Prostate gland (tissue), 2 donors: ENCODE data around the gene GARS1.

Source experiments
- CTCF ChIP-seq, 4 experiments: fragments of 200-600 bp in 2 of 4; fragments of 450-650 bp in 2 of 4; sonication (generic) in 2 of 4; IDR thresholded peaks; 1 replicate in 3 of 4; 2 replicates in 1 of 4; pipeline ENCODE4 v1.5.1; 2016 to 2019; ENCODE audit warnings: antibody characterized with exemption in 4 of 4, mild to moderate bottlenecking in 2 of 4, moderate library complexity in 2 of 4
- POLR2A ChIP-seq: fragments of 450-650 bp; IDR thresholded peaks from one replicate; pipeline ENCODE4 v1.6.1; 2016; ENCODE audit warnings: antibody characterized with exemption, mild to moderate bottlenecking
- POLR2AphosphoS5 ChIP-seq: sonication (generic); formaldehyde crosslinking; IDR thresholded peaks from one replicate; pipeline ENCODE4 v1.6.1; 2017; ENCODE audit warnings: antibody characterized with exemption

- TF ChIP-seq CTCF (IDR thresholded peaks at IDR 0.05) (no peak), POLR2AphosphoS5 (no peak), POLR2A (no peak)
These were observed 31.8 kb upstream of the GARS1 start for GRCh38 chr7:30562909-30563308.
